WTC11 (cell line): ENCODE data around the gene LTBP4. TPM values are rescaled to one million over a fixed set of nuclear protein-coding genes. Genes with fewer than 3 reads are reported as not detected.

Source experiments
- ATAC-seq: fragments of 200-7000 bp; cut with Tn5 transposase; 2 replicates; pipeline ENCODE4 v1.10.0; 2021; ENCODE audit warnings: mild to moderate bottlenecking, moderate library complexity
- CTCF ChIA-PET: fragments of 300-600 bp; sonication (Branson Sonifier 250); formaldehyde crosslinking; loops from one replicate; lab custom pipeline; 2021; ENCODE audit warnings: antibody characterized with exemption; lab: Charles Lee
- POLR2A ChIA-PET: fragments of 350-600 bp; sonication (Branson Sonifier 250); formaldehyde crosslinking; loops from one replicate; lab custom pipeline; 2021; ENCODE audit warnings: antibody characterized with exemption; lab: Charles Lee
- DNase-seq: peaks from one replicate; pipeline ENCODE4 v3.0.0; 2021; ENCODE audit warnings: low spot score
- H3K27ac Mint-ChIP-seq: 2 replicates; pipeline ENCODE4 v1.8.0; 2021; ENCODE audit warnings: mixed read lengths
- H3K27me3 Mint-ChIP-seq: 2 replicates; pipeline ENCODE4 v1.8.0; 2021; ENCODE audit warnings: low read depth, mild to moderate bottlenecking, moderate library complexity, mixed read lengths
- H3K36me3 Mint-ChIP-seq: 2 replicates; pipeline ENCODE4 v1.8.0; 2021; ENCODE audit warnings: mixed read lengths
- H3K4me1 Mint-ChIP-seq: 2 replicates; pipeline ENCODE4 v1.8.0; 2022; ENCODE audit warnings: mixed read lengths
- H3K4me3 Mint-ChIP-seq: 2 replicates; pipeline ENCODE4 v1.8.0; 2021; ENCODE audit warnings: mild to moderate bottlenecking, moderate library complexity, mixed read lengths
- H3K9me3 Mint-ChIP-seq: 2 replicates; pipeline ENCODE4 v1.8.0; 2021; ENCODE audit warnings: mixed read lengths
- EMX1 ChIP-seq: fragments of 250-450 bp; sonication (Bioruptor Pico); IDR thresholded peaks from 2 replicates; pipeline ENCODE4 v1.8.0; 2021; ENCODE audit warnings: mild to moderate bottlenecking
- FOXK1 ChIP-seq: sonication (generic); formaldehyde crosslinking; IDR thresholded peaks from 2 replicates; pipeline ENCODE4 v1.8.0; 2022; ENCODE audit warnings: mild to moderate bottlenecking, moderate library complexity, missing genetic modification reagents
- GRHL2 ChIP-seq: fragments of 250-450 bp; sonication (Bioruptor Pico); IDR thresholded peaks from 2 replicates; pipeline ENCODE4 v1.8.0; 2022; ENCODE audit warnings: mild to moderate bottlenecking, moderate library complexity; ENCODE audit not compliant: insufficient replicate concordance, severe bottlenecking
- GTF2I ChIP-seq: fragments of 250-450 bp; sonication (Bioruptor Pico); conservative IDR thresholded peaks from 2 replicates; pipeline ENCODE4 v1.4.0; 2021; ENCODE audit warnings: mild to moderate bottlenecking
- JAZF1 ChIP-seq: fragments of 250-450 bp; sonication (Bioruptor Pico); IDR thresholded peaks from 2 replicates; pipeline ENCODE4 v1.9.0; 2021; ENCODE audit warnings: moderate library complexity, mild to moderate bottlenecking, inconsistent platforms
- NFE2L1 ChIP-seq: sonication (generic); formaldehyde crosslinking; IDR thresholded peaks from 2 replicates; pipeline ENCODE4 v1.8.1; 2023; ENCODE audit warnings: missing genetic modification reagents
- NR1H2 ChIP-seq: sonication (generic); formaldehyde crosslinking; IDR thresholded peaks from 2 replicates; pipeline ENCODE4 v1.9.0; 2021; ENCODE audit warnings: mild to moderate bottlenecking, moderate library complexity, missing genetic modification reagents
- SP1 ChIP-seq: sonication (generic); formaldehyde crosslinking; conservative IDR thresholded peaks from 2 replicates; pipeline ENCODE4 v1.8.1; 2022; ENCODE audit warnings: missing genetic modification reagents
- TCF7 ChIP-seq: sonication (generic); formaldehyde crosslinking; IDR thresholded peaks from 2 replicates; pipeline ENCODE4 v1.8.0; 2022; ENCODE audit warnings: mild to moderate bottlenecking, low read depth, missing genetic modification reagents, moderate library complexity
- total RNA-seq: library from RNA; stranded (reverse); gene quantifications from 3 replicates; pipeline ENCODE4 v1.2.3, GENCODE V29; 2021
- TF ChIP-seq, protein P1 (sequence below): sonication (generic); formaldehyde crosslinking; IDR thresholded peaks from 2 replicates; pipeline ENCODE4 v1.8.1; 2023; ENCODE audit warnings: mild to moderate bottlenecking, missing genetic modification reagents
- TF ChIP-seq, protein P2 (sequence below): sonication (generic); formaldehyde crosslinking; IDR thresholded peaks from 2 replicates; pipeline ENCODE4 v1.8.0; 2022; ENCODE audit warnings: mild to moderate bottlenecking, missing genetic modification reagents
- TF ChIP-seq, protein P3 (sequence below): sonication (generic); formaldehyde crosslinking; IDR thresholded peaks from 2 replicates; pipeline ENCODE4 v1.8.1; 2023; ENCODE audit warnings: mild to moderate bottlenecking, moderate library complexity, missing genetic modification reagents
- TF ChIP-seq, protein P4 (sequence below): sonication (generic); formaldehyde crosslinking; IDR thresholded peaks from 2 replicates; pipeline ENCODE4 v1.8.1; 2022; ENCODE audit warnings: mild to moderate bottlenecking, missing genetic modification reagents, moderate library complexity, borderline replicate concordance
- TF ChIP-seq, protein P5 (sequence below): fragments of 250-450 bp; sonication (Bioruptor Pico); IDR thresholded peaks from 2 replicates; pipeline ENCODE4 v2.1.2; 2022; ENCODE audit warnings: mild to moderate bottlenecking, moderate library complexity
- TF ChIP-seq, protein P6 (sequence below): sonication (generic); formaldehyde crosslinking; IDR thresholded peaks from 2 replicates; pipeline ENCODE4 v1.8.1; 2022; ENCODE audit warnings: mild to moderate bottlenecking, moderate library complexity, missing genetic modification reagents
- TF ChIP-seq, protein P7 (sequence below): sonication (generic); formaldehyde crosslinking; IDR thresholded peaks from 2 replicates; pipeline ENCODE4 v1.8.1; 2023; ENCODE audit warnings: mild to moderate bottlenecking, missing genetic modification reagents, moderate library complexity
- TF ChIP-seq, protein P8 (sequence below): sonication (generic); formaldehyde crosslinking; IDR thresholded peaks from 2 replicates; pipeline ENCODE4 v1.8.0; 2022; ENCODE audit warnings: missing genetic modification reagents
- TF ChIP-seq, protein P9 (sequence below): sonication (generic); formaldehyde crosslinking; IDR thresholded peaks from 2 replicates; pipeline ENCODE4 v1.8.1; 2023; ENCODE audit warnings: mild to moderate bottlenecking, missing genetic modification reagents, moderate library complexity

LTBP4 gene
- total RNA-seq, 1 experiment from 2014 or later = 125 TPM

DNA sequence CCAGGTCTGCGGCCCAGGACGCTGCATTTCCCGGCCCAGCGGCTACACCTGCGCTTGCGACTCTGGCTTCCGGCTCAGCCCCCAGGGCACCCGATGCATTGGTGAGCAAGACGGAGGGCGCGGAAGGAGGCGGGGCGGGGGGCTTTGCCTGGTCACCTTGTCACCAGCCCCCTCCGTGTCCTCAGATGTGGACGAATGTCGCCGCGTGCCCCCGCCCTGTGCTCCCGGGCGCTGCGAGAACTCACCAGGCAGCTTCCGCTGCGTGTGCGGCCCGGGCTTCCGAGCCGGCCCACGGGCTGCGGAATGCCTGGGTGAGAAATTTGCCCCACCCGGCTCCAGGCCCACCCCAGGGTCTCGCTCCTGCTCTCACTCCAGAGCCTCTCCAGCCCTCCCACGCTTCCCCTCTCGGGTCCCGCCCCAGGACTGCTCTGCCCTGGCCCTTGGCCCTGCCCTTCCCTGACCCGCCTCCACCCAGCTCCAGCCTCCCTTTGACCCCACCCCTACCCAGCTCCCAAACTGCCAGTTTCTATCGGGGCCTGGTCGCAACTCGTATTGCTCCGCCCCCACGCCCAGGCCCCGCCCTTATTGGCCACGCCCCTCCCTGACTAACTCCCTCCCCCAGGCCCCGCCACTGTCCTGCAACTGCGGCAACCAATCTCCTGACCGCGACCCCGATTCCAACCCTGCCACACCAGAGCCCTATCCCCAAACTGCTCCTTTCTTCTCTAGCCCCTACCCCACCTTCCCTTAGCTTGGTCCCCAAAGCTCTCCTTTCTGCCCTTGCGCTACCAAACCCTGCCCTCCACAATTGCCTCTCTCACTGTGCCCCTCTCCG, 8.6 kb downstream of the LTBP4 start:
- peak; percentile 96 for DNase-seq
- peak; percentile 59 for ATAC-seq
- TF ChIP-seq, protein P1, sequence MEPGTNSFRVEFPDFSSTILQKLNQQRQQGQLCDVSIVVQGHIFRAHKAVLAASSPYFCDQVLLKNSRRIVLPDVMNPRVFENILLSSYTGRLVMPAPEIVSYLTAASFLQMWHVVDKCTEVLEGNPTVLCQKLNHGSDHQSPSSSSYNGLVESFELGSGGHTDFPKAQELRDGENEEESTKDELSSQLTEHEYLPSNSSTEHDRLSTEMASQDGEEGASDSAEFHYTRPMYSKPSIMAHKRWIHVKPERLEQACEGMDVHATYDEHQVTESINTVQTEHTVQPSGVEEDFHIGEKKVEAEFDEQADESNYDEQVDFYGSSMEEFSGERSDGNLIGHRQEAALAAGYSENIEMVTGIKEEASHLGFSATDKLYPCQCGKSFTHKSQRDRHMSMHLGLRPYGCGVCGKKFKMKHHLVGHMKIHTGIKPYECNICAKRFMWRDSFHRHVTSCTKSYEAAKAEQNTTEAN (CRISPR knock-in tag) = peak; percentile 69; the same call in 1 of the 2 replicates
- TF ChIP-seq GRHL2 (no peak), FOXK1 (CRISPR knock-in tag) (peak; percentile 42; the same call in 1 of the 2 replicates), NFE2L1 (CRISPR knock-in tag) (no peak), SP1 (peak; percentile 48)
- TF ChIP-seq, protein P2, sequence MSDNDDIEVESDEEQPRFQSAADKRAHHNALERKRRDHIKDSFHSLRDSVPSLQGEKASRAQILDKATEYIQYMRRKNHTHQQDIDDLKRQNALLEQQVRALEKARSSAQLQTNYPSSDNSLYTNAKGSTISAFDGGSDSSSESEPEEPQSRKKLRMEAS (CRISPR knock-in tag) = peak; percentile 35; the same call in 1 of the 2 replicates
- TF ChIP-seq, protein P3, sequence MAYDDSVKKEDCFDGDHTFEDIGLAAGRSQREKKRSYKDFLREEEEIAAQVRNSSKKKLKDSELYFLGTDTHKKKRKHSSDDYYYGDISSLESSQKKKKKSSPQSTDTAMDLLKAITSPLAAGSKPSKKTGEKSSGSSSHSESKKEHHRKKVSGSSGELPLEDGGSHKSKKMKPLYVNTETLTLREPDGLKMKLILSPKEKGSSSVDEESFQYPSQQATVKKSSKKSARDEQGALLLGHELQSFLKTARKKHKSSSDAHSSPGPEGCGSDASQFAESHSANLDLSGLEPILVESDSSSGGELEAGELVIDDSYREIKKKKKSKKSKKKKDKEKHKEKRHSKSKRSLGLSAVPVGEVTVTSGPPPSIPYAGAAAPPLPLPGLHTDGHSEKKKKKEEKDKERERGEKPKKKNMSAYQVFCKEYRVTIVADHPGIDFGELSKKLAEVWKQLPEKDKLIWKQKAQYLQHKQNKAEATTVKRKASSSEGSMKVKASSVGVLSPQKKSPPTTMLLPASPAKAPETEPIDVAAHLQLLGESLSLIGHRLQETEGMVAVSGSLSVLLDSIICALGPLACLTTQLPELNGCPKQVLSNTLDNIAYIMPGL (CRISPR knock-in tag) = 0 out of 2 replicates have a peak, but pooled peaks have one; percentile 28
- TF ChIP-seq, protein P4, sequence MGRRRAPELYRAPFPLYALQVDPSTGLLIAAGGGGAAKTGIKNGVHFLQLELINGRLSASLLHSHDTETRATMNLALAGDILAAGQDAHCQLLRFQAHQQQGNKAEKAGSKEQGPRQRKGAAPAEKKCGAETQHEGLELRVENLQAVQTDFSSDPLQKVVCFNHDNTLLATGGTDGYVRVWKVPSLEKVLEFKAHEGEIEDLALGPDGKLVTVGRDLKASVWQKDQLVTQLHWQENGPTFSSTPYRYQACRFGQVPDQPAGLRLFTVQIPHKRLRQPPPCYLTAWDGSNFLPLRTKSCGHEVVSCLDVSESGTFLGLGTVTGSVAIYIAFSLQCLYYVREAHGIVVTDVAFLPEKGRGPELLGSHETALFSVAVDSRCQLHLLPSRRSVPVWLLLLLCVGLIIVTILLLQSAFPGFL (CRISPR knock-in tag) = no peak
- Mint-ChIP-seq H3K27ac (no peak overlapping the region), H3K4me1 (peaks cover 40% of the 10 kb centered on the region), H3K9me3 (no peaks in the 10 kb centered on the region), H3K36me3 (peaks cover 3% of the 10 kb centered on the region; the same call in 1 of the 2 replicates), H3K4me3 (peak overlapping the region; percentile 73), H3K27me3 (peaks cover 81% of the 10 kb centered on the region)
- CTCF ChIA-PET = interaction anchor here (0.6 to 2.5 kb wide), 18 partner anchors 9 to 190 kb away, joined by 3 to 33 read pairs (median 3); partner anchors contain the start of gene LTBP4
- POLR2A ChIA-PET = interaction anchor here (1.0 to 1.3 kb wide), 2 partner anchors 25 to 35 kb away, joined by 3 to 5 read pairs; no protein-coding TSS in a partner anchor

DNA sequence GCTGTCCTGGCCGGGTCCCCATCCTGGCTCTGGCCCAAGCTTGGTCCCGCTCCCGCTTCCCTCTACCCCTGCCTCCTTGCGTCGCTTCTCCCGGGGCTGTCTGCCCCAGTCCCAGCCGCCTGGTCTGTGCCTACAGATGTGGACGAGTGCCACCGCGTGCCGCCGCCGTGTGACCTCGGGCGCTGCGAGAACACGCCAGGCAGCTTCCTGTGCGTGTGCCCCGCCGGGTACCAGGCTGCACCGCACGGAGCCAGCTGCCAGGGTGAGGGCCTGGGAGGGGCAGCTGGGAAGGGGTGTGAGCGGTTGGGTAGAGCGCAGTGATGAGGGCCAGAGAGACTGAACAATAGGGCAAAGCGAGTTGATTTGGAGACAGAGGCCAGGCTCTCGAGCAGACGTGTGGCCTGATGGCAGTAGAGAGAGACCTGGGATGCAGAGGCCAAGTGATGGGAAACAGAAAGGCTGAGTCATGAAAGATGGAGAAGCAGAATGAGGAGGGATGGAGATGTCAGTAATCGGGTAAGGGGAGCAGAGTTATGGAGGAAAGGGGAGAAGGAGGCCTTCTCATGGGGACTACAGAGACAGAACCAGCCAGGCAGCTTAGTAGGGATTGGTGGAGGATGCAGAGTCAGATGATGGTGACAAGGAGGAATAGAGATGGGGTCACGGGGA, 9.4 kb downstream of the LTBP4 start:
- POLR2A ChIA-PET = interaction anchor here (1.0 to 1.3 kb wide), 2 partner anchors 25 to 36 kb away, joined by 3 to 5 read pairs; no protein-coding TSS in a partner anchor
- CTCF ChIA-PET = interaction anchor here (0.9 to 2.5 kb wide), 13 partner anchors 9 to 168 kb away, joined by 3 to 33 read pairs (median 4); partner anchors contain the start of gene LTBP4
- Mint-ChIP-seq H3K27me3 (peaks cover 75% of the 10 kb centered on the region), H3K36me3 (peaks cover 3% of the 10 kb centered on the region; the same call in 1 of the 2 replicates), H3K27ac (no peak overlapping the region), H3K4me3 (peak overlapping the region; percentile 73), H3K4me1 (peaks cover 44% of the 10 kb centered on the region), H3K9me3 (no peaks in the 10 kb centered on the region)
- DNase-seq (no peak), ATAC-seq (peak; percentile 0)
- no peak for TF ChIP-seq NR1H2 (CRISPR knock-in tag)
- TF ChIP-seq TCF7 (CRISPR knock-in tag) = no peak
- no peak for TF ChIP-seq NFE2L1 (CRISPR knock-in tag)
- TF ChIP-seq EMX1 (CRISPR knock-in tag) = no peak
- no peak for TF ChIP-seq GTF2I (CRISPR knock-in tag)
- TF ChIP-seq JAZF1 (CRISPR knock-in tag) = no peak
- TF ChIP-seq, protein P5, sequence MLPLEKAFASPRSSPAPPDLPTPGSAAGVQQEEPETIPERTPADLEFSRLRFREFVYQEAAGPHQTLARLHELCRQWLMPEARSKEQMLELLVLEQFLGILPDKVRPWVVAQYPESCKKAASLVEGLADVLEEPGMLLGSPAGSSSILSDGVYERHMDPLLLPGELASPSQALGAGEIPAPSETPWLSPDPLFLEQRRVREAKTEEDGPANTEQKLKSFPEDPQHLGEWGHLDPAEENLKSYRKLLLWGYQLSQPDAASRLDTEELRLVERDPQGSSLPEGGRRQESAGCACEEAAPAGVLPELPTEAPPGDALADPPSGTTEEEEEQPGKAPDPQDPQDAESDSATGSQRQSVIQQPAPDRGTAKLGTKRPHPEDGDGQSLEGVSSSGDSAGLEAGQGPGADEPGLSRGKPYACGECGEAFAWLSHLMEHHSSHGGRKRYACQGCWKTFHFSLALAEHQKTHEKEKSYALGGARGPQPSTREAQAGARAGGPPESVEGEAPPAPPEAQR (CRISPR knock-in tag) = no peak
- TF ChIP-seq, protein P6, sequence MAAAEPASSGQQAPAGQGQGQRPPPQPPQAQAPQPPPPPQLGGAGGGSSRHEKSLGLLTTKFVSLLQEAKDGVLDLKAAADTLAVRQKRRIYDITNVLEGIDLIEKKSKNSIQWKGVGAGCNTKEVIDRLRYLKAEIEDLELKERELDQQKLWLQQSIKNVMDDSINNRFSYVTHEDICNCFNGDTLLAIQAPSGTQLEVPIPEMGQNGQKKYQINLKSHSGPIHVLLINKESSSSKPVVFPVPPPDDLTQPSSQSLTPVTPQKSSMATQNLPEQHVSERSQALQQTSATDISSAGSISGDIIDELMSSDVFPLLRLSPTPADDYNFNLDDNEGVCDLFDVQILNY (CRISPR knock-in tag) = no peak
- TF ChIP-seq, protein P7, sequence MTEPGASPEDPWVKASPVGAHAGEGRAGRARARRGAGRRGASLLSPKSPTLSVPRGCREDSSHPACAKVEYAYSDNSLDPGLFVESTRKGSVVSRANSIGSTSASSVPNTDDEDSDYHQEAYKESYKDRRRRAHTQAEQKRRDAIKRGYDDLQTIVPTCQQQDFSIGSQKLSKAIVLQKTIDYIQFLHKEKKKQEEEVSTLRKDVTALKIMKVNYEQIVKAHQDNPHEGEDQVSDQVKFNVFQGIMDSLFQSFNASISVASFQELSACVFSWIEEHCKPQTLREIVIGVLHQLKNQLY (CRISPR knock-in tag) = no peak
- TF ChIP-seq, protein P8, sequence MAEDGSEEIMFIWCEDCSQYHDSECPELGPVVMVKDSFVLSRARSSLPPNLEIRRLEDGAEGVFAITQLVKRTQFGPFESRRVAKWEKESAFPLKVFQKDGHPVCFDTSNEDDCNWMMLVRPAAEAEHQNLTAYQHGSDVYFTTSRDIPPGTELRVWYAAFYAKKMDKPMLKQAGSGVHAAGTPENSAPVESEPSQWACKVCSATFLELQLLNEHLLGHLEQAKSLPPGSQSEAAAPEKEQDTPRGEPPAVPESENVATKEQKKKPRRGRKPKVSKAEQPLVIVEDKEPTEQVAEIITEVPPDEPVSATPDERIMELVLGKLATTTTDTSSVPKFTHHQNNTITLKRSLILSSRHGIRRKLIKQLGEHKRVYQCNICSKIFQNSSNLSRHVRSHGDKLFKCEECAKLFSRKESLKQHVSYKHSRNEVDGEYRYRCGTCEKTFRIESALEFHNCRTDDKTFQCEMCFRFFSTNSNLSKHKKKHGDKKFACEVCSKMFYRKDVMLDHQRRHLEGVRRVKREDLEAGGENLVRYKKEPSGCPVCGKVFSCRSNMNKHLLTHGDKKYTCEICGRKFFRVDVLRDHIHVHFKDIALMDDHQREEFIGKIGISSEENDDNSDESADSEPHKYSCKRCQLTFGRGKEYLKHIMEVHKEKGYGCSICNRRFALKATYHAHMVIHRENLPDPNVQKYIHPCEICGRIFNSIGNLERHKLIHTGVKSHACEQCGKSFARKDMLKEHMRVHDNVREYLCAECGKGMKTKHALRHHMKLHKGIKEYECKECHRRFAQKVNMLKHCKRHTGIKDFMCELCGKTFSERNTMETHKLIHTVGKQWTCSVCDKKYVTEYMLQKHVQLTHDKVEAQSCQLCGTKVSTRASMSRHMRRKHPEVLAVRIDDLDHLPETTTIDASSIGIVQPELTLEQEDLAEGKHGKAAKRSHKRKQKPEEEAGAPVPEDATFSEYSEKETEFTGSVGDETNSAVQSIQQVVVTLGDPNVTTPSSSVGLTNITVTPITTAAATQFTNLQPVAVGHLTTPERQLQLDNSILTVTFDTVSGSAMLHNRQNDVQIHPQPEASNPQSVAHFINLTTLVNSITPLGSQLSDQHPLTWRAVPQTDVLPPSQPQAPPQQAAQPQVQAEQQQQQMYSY (CRISPR knock-in tag) = no peak
- TF ChIP-seq, protein P9, sequence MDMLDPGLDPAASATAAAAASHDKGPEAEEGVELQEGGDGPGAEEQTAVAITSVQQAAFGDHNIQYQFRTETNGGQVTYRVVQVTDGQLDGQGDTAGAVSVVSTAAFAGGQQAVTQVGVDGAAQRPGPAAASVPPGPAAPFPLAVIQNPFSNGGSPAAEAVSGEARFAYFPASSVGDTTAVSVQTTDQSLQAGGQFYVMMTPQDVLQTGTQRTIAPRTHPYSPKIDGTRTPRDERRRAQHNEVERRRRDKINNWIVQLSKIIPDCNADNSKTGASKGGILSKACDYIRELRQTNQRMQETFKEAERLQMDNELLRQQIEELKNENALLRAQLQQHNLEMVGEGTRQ (CRISPR knock-in tag) = no peak
